ENCODE data around the gene CCT3. TPM values are rescaled to one million over a fixed set of nuclear protein-coding genes. Genes with fewer than 3 reads are reported as not detected.
A peak's percentile ranks its signal among the peaks of the same experiment; 100 is the strongest.

Gene CCT3
- total RNA-seq, 1 donor from 2014 or later, result 186 TPM

- TF ChIP-seq CTCF (IDR thresholded peaks at IDR 0.05), result no peak
- no peak for TF ChIP-seq POLR2A (IDR thresholded peaks at IDR 0.05)
- no peak for TF ChIP-seq POLR2AphosphoS5 (IDR thresholded peaks at IDR 0.05; ENCODE audit: insufficient read depth in 1 of 2, low read depth in 1 of 2)
- Histone ChIP-seq H3K36me3 (peaks cover 5 to 91% of the 10 kb centered on the region in 2 donors), H3K27me3 (no peaks in the 10 kb centered on the region), H3K27ac (no peak overlapping the region), H3K9me3 (no peaks in the 10 kb centered on the region), H3K4me3 (no peak overlapping the region), H3K4me1 (no peaks in the 10 kb centered on the region)
- DNase-seq (ENCODE audit: extremely low spot score in 2 of 2), result no peak
- intact Hi-C loops (cut with DNase I), result no loop called here
Measured at GRCh38 chr1:156320560-156320959, 17.5 kb downstream of the CCT3 start.

- no peak overlapping the region for H3K27ac ChIP-seq
- no peak for TF ChIP-seq POLR2AphosphoS5 (IDR thresholded peaks at IDR 0.05; ENCODE audit: insufficient read depth in 1 of 2, low read depth in 1 of 2)
- peak in 1 of 3 experiments; percentile 22 for TF ChIP-seq CTCF (IDR thresholded peaks at IDR 0.05)
- no peaks in the 10 kb centered on the region for H3K4me1 ChIP-seq
- intact Hi-C loops (cut with DNase I), result no loop called here
- no peaks in the 10 kb centered on the region for H3K27me3 ChIP-seq
- peaks cover 5 to 96% of the 10 kb centered on the region in 2 donors for H3K36me3 ChIP-seq
- H3K4me3 ChIP-seq, result no peak overlapping the region
- DNase-seq (ENCODE audit: extremely low spot score in 2 of 2), result no peak
- H3K9me3 ChIP-seq, result no peaks in the 10 kb centered on the region
Measured at GRCh38 chr1:156319664-156320063, 18.4 kb downstream of the CCT3 start.

- intact Hi-C loops (cut with DNase I), result no loop called here
- no peaks in the 10 kb centered on the region for H3K9me3 ChIP-seq
Measured at GRCh38 chr1:156316909-156317308, 21.2 kb downstream of the CCT3 start.

GRCh38 chr1:156310962-156311361 lies 27.1 kb downstream of the CCT3 start:
- Histone ChIP-seq H3K4me3 (no peak overlapping the region), H3K27ac (no peak overlapping the region), H3K9me3 (no peaks in the 10 kb centered on the region), H3K27me3 (no peaks in the 10 kb centered on the region), H3K36me3 (peaks cover 11 to 95% of the 10 kb centered on the region in 2 donors), H3K4me1 (no peaks in the 10 kb centered on the region)
- TF ChIP-seq CTCF (IDR thresholded peaks at IDR 0.05), result no peak
- no peak for TF ChIP-seq POLR2AphosphoS5 (IDR thresholded peaks at IDR 0.05; ENCODE audit: insufficient read depth in 1 of 2, low read depth in 1 of 2)
- TF ChIP-seq POLR2A (IDR thresholded peaks at IDR 0.05), result no peak
- DNase-seq (ENCODE audit: extremely low spot score in 2 of 2), result no peak
- intact Hi-C loops (cut with DNase I), result no loop called here

More at GRCh38 chr1:156316909-156317308, 21.2 kb downstream of the CCT3 start:
- DNase-seq (ENCODE audit: extremely low spot score in 2 of 2), result no peak
- no peak overlapping the region for H3K27ac ChIP-seq
- TF ChIP-seq POLR2AphosphoS5 (IDR thresholded peaks at IDR 0.05; ENCODE audit: insufficient read depth in 1 of 2, low read depth in 1 of 2) (no peak), POLR2A (IDR thresholded peaks at IDR 0.05) (no peak), CTCF (IDR thresholded peaks at IDR 0.05) (no peak)
- no peaks in the 10 kb centered on the region for H3K27me3 ChIP-seq
- no peaks in the 10 kb centered on the region for H3K4me1 ChIP-seq
- H3K4me3 ChIP-seq, result no peak overlapping the region
- H3K36me3 ChIP-seq, result peaks cover 5 to 99% of the 10 kb centered on the region in 2 donors

GRCh38 chr1:156308078-156308477 lies 30.0 kb downstream of the CCT3 start:
- Histone ChIP-seq H3K27ac (peak overlapping the region; percentile 24), H3K9me3 (no peaks in the 10 kb centered on the region), H3K27me3 (no peaks in the 10 kb centered on the region), H3K4me1 (no peaks in the 10 kb centered on the region), H3K4me3 (no peak overlapping the region), H3K36me3 (peaks cover 11 to 67% of the 10 kb centered on the region in 2 donors)
- TF ChIP-seq POLR2AphosphoS5 (IDR thresholded peaks at IDR 0.05; ENCODE audit: insufficient read depth in 1 of 2, low read depth in 1 of 2), result no peak
- no peak for TF ChIP-seq POLR2A (IDR thresholded peaks at IDR 0.05)
- no peak for TF ChIP-seq CTCF (IDR thresholded peaks at IDR 0.05)
- intact Hi-C loops (cut with DNase I), result no loop called here
- no peak for DNase-seq (ENCODE audit: extremely low spot score in 2 of 2)

Data from vagina (tissue), 2 donors.